ENCODE results near the gene IRF4. TPM values are rescaled to one million over a fixed set of nuclear protein-coding genes. Genes with fewer than 3 reads are reported as not detected.

The IRF4 gene
- total and polyA plus RNA-seq, 2 donors (not counting 3 experiments of a cell fraction or from before 2014, with no cell fraction given), result not detected

DNA sequence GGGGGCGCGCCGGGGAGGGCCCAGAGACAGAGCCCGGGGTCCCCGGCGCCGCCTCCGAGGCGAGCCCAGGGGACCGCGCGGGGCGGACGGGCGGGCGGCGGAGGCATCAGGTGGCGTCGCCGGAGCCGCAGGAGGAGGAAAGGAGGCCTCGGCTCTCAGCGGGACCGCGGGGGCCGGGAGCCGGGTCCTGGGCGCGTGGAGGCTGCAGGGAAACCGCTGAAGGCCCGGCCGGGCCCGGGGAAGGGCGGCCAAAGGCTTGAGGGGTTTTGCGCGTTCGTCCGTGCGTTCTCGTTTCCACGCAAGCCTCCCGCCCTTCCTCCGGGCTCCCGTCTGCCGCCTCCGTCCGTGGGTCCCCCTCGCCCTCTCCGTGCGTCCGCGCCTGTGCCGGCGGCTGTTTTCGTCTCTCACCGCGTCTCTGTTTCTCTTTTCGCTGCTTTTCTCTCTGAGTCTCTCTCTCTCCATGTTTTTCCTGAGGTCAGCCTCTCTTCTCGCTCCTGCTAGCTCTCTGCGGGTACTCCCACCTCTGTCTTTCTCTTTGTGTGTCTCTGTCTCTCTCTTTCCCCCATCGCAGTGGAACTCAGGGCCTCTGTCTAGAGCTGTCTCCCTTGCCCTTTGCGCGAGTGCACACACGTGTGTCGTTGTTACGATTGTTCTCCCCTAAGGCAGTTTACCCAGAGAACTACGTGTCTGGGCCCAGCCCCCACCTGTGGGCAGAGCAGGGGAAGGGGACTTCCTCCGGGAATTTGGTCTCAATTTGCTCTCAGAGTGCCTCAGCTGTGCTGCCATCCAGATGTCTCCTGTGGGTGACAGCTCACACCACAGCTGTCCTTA, 2.1 kb downstream of the IRF4 start:
- intact Hi-C loops (cut with micrococcal nuclease), result loop anchor here (5.0 kb wide), 1 partner anchor 206 kb away; no protein-coding TSS in a partner anchor
- H3K9me1 ChIP-seq (replicated peaks; ENCODE audit: control insufficient read depth, extremely low read depth, insufficient read depth, low read length), result no peaks in the 10 kb centered on the region
- H4K20me1 ChIP-seq (replicated peaks; ENCODE audit: control insufficient read depth, extremely low read depth, insufficient read depth, low read length), result no peaks in the 10 kb centered on the region
- no TSS peak for BruUV-seq (replicated peaks)
- no peak overlapping the region for H3K4me3 ChIP-seq (replicated peaks in 1 of 3; ENCODE audit: insufficient read depth in 1 of 3, low read depth in 1 of 3, low read length in 3 of 3)
- no peaks in the 10 kb centered on the region for H3K79me2 ChIP-seq (ENCODE audit: control insufficient read depth, insufficient read depth, low read length)
- no peak overlapping the region for H2AFZ ChIP-seq (ENCODE audit: low read depth, low read length)
- no peaks in the 10 kb centered on the region for H3K36me3 ChIP-seq (ENCODE audit: control insufficient read depth in 2 of 2, extremely low read depth in 1 of 2, insufficient read depth in 2 of 2, low read length in 2 of 2)
- TF ChIP-seq, protein P1, sequence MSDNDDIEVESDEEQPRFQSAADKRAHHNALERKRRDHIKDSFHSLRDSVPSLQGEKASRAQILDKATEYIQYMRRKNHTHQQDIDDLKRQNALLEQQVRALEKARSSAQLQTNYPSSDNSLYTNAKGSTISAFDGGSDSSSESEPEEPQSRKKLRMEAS (IDR thresholded peaks at IDR 0.05; ENCODE audit: insufficient read depth, insufficient read length), result no peak
- TF ChIP-seq EZH2 (IDR thresholded peaks at IDR 0.05; ENCODE audit: borderline replicate concordance, low read depth, low read length, severe bottlenecking), result peak; percentile 12
- H3K27me3 ChIP-seq (ENCODE audit: control insufficient read depth in 2 of 2, insufficient read depth in 2 of 2, low read length in 2 of 2), result peaks cover 47 to 62% of the 10 kb centered on the region in 2 experiments
- no peaks in the 10 kb centered on the region for H3K9me3 ChIP-seq (replicated peaks; ENCODE audit: control insufficient read depth, insufficient read depth, low read length)
- no peak overlapping the region for H3K4me2 ChIP-seq (ENCODE audit: insufficient read depth, low read length)
- no peak for DNase-seq (ENCODE audit: low read depth, low spot score)
- no peak for FAIRE-seq
- H3K4me1 ChIP-seq (ENCODE audit: control insufficient read depth, extremely low read depth, insufficient read depth, low read length), result peaks cover 6% of the 10 kb centered on the region
- ChIA-PET POLR2A (no interaction called here), CTCF (no interaction called here)
- dilution Hi-C loops (cut with MboI; ENCODE audit: extremely low pct_ligation_motif_present, low sequenced_read_pairs), result no loop called here
- no peak overlapping the region for H3K9ac ChIP-seq (replicated peaks; ENCODE audit: extremely low read depth, insufficient read depth, low read length)
- no peak overlapping the region for H3K27ac ChIP-seq (ENCODE audit: insufficient read depth, low read depth, low read length)

GRCh38 chr6:394641-395289, 3.2 kb downstream of the IRF4 start:
- dilution Hi-C loops (cut with MboI; ENCODE audit: extremely low pct_ligation_motif_present, low sequenced_read_pairs), result no loop called here
- no TSS peak for BruUV-seq (replicated peaks)
- CTCF ChIA-PET, result interaction anchor here (1.2 kb wide), 1 partner anchor 14 kb away, joined by 4 read pairs; no protein-coding TSS in a partner anchor

More at GRCh38 chr6:394641-395289, 3.2 kb downstream of the IRF4 start:
- no peaks in the 10 kb centered on the region for H3K79me2 ChIP-seq (ENCODE audit: control insufficient read depth, insufficient read depth, low read length)
- no peak overlapping the region for H2AFZ ChIP-seq (ENCODE audit: low read depth, low read length)
- H3K9ac ChIP-seq (replicated peaks; ENCODE audit: extremely low read depth, insufficient read depth, low read length), result no peak overlapping the region
- no peak overlapping the region for H3K27ac ChIP-seq (ENCODE audit: insufficient read depth, low read depth, low read length)
- no peaks in the 10 kb centered on the region for H3K9me1 ChIP-seq (replicated peaks; ENCODE audit: control insufficient read depth, extremely low read depth, insufficient read depth, low read length)
- H4K20me1 ChIP-seq (replicated peaks; ENCODE audit: control insufficient read depth, extremely low read depth, insufficient read depth, low read length), result no peaks in the 10 kb centered on the region
- H3K4me1 ChIP-seq (ENCODE audit: control insufficient read depth, extremely low read depth, insufficient read depth, low read length), result peaks cover 6% of the 10 kb centered on the region
- DNase-seq (ENCODE audit: low read depth, low spot score) (no peak), FAIRE-seq (no peak)
- H3K4me3 ChIP-seq (replicated peaks in 1 of 3; ENCODE audit: insufficient read depth in 1 of 3, low read depth in 1 of 3, low read length in 3 of 3), result no peak overlapping the region
- H3K4me2 ChIP-seq (ENCODE audit: insufficient read depth, low read length), result no peak overlapping the region
- TF ChIP-seq POLR2AphosphoS5 (IDR thresholded peaks at IDR 0.05; ENCODE audit: insufficient read depth, low read depth, low read length), result no peak
- TF ChIP-seq JUN (IDR thresholded peaks at IDR 0.05; ENCODE audit: borderline replicate concordance, insufficient read depth, insufficient read length, low read depth), result no peak
- TF ChIP-seq, protein P2, sequence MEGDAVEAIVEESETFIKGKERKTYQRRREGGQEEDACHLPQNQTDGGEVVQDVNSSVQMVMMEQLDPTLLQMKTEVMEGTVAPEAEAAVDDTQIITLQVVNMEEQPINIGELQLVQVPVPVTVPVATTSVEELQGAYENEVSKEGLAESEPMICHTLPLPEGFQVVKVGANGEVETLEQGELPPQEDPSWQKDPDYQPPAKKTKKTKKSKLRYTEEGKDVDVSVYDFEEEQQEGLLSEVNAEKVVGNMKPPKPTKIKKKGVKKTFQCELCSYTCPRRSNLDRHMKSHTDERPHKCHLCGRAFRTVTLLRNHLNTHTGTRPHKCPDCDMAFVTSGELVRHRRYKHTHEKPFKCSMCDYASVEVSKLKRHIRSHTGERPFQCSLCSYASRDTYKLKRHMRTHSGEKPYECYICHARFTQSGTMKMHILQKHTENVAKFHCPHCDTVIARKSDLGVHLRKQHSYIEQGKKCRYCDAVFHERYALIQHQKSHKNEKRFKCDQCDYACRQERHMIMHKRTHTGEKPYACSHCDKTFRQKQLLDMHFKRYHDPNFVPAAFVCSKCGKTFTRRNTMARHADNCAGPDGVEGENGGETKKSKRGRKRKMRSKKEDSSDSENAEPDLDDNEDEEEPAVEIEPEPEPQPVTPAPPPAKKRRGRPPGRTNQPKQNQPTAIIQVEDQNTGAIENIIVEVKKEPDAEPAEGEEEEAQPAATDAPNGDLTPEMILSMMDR (IDR thresholded peaks at IDR 0.05; ENCODE audit: extremely low read depth in 1 of 2, insufficient read depth in 1 of 2, low read depth in 1 of 2, low read length in 2 of 2), result no peak
- TF ChIP-seq MYC (IDR thresholded peaks at IDR 0.05; ENCODE audit: low read depth, low read length), result no peak
- TF ChIP-seq POLR2A (IDR thresholded peaks at IDR 0.05; ENCODE audit: low read depth, low read length), result no peak
- TF ChIP-seq, protein P1 (IDR thresholded peaks at IDR 0.05; ENCODE audit: insufficient read depth, insufficient read length), result no peak
- no peak for TF ChIP-seq GATA2 (IDR thresholded peaks at IDR 0.05; ENCODE audit: insufficient read depth, insufficient read length, low read depth, low read length)
- TF ChIP-seq EZH2 (IDR thresholded peaks at IDR 0.05; ENCODE audit: borderline replicate concordance, low read depth, low read length, severe bottlenecking), result no peak
- TF ChIP-seq FOS (IDR thresholded peaks at IDR 0.05; ENCODE audit: borderline replicate concordance, insufficient read depth, low read length), result no peak
- H3K27me3 ChIP-seq (ENCODE audit: control insufficient read depth in 2 of 2, insufficient read depth in 2 of 2, low read length in 2 of 2), result peaks cover 42 to 55% of the 10 kb centered on the region in 2 experiments
- H3K36me3 ChIP-seq (ENCODE audit: control insufficient read depth in 2 of 2, extremely low read depth in 1 of 2, insufficient read depth in 2 of 2, low read length in 2 of 2), result no peaks in the 10 kb centered on the region
- intact Hi-C loops (cut with micrococcal nuclease), result loop anchor here (5.0 kb wide), 1 partner anchor 207 kb away; no protein-coding TSS in a partner anchor
- POLR2A ChIA-PET, result no interaction called here
- H3K9me3 ChIP-seq (replicated peaks; ENCODE audit: control insufficient read depth, insufficient read depth, low read length), result no peaks in the 10 kb centered on the region
